ENCODE measurements around the gene XPO4. TPM values are rescaled to one million over a fixed set of nuclear protein-coding genes. Genes with fewer than 3 reads are reported as not detected.
"Not testable (repeated sequence)": the region's sequence is repeated elsewhere in the genome, so short reads cannot be mapped to it uniquely, and the experiment has no call there.

Gene XPO4
- total RNA-seq, 4 donors from 2014 or later: 17.1 to 24.9 (median 18.6) TPM

DNA sequence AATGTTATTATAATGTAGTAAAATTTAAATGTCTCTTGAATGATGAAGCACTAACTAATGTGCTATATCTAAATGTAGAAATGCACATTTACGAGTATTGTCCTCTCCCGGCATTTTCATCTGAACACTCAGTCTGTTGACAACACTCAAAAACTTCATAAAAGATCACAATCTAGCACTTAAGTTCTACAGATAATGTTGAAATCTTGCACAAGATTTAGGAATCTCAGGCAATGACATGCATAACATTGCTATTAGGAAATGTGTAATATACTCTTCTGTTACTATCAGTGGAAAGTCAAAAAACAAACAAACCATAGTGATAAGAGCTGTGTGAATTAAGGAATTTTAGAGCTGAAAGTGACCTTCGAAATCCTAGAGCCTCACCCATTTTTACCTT lies 37.5 kb upstream of the XPO4 start:
- no peak overlapping the region for H3K27ac ChIP-seq
- WGBS, 2 donors (ENCODE audit: low coverage in 1 of 2): 60 to 80% methylated on average over 3 of the region's 3 CpGs
- H3K27me3 ChIP-seq: peaks cover 9% of the 10 kb centered on the region
- ATAC-seq: no peak
- no peaks in the 10 kb centered on the region for H3K36me3 ChIP-seq
- H3K4me1 ChIP-seq: peaks cover 0 to 10% (median 0%) of the 10 kb centered on the region in 3 donors
- TF ChIP-seq CTCF (IDR thresholded peaks at IDR 0.05) (no peak), EP300 (IDR thresholded peaks at IDR 0.05) (no peak), POLR2A (IDR thresholded peaks at IDR 0.05) (no peak), POLR2AphosphoS5 (IDR thresholded peaks at IDR 0.05) (no peak)
- H3K4me3 ChIP-seq: no peak overlapping the region
- no peaks in the 10 kb centered on the region for H3K9me3 ChIP-seq

GRCh38 chr13:20939662-20940061 lies 37.1 kb upstream of the XPO4 start:
- peak overlapping the region in 1 of 4 donors; percentile 18 for H3K27ac ChIP-seq
- H3K9me3 ChIP-seq: no peaks in the 10 kb centered on the region
- ATAC-seq: no peak
- no peak overlapping the region for H3K4me3 ChIP-seq
- H3K27me3 ChIP-seq: peaks cover 9% of the 10 kb centered on the region
- 46% methylated on average over 3 of the region's 4 CpGs; no CpG with 5 or more reads in 1 of the 2 donors for WGBS, 2 donors (ENCODE audit: low coverage in 1 of 2)
- TF ChIP-seq EP300 (IDR thresholded peaks at IDR 0.05) (no peak), POLR2A (IDR thresholded peaks at IDR 0.05) (no peak), POLR2AphosphoS5 (IDR thresholded peaks at IDR 0.05) (no peak), CTCF (IDR thresholded peaks at IDR 0.05) (no peak)
- peaks cover 0 to 10% (median 0%) of the 10 kb centered on the region in 3 donors for H3K4me1 ChIP-seq
- no peaks in the 10 kb centered on the region for H3K36me3 ChIP-seq

DNA sequence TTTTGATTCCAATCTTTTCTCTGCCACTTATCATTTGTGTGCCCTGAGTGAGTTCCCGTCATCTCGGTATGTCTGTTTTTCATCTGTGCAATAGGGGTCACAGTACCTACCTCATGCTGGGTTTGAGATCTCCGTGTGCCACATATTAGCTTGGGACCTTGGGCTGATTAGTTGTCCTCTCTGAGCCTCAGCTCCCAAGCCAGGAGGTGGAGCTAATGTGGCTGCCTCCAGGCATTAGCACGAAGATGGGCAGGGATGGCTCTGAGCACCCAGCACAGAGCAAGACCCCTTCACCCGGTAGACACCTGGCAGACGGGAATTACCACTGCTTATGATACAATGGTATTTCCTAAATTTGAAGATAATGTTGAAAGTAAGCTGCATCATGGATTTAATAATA lies 35.8 kb upstream of the XPO4 start:
- no peaks in the 10 kb centered on the region for H3K9me3 ChIP-seq
- ATAC-seq: no peak
- WGBS, 2 donors (ENCODE audit: low coverage in 1 of 2): 82 to 94% methylated on average over 3 to 4 of the region's 6 CpGs
- H3K27ac ChIP-seq: no peak overlapping the region
- H3K4me1 ChIP-seq: peaks cover 0 to 5% (median 0%) of the 10 kb centered on the region in 3 donors
- H3K4me3 ChIP-seq: no peak overlapping the region
- no peak for TF ChIP-seq POLR2A (IDR thresholded peaks at IDR 0.05)
- no peak for TF ChIP-seq POLR2AphosphoS5 (IDR thresholded peaks at IDR 0.05)
- no peak for TF ChIP-seq EP300 (IDR thresholded peaks at IDR 0.05)
- TF ChIP-seq CTCF (IDR thresholded peaks at IDR 0.05): no peak
- H3K27me3 ChIP-seq: peaks cover 9% of the 10 kb centered on the region
- no peaks in the 10 kb centered on the region for H3K36me3 ChIP-seq

- Histone ChIP-seq H3K4me1 (no peaks in the 10 kb centered on the region), H3K36me3 (no peaks in the 10 kb centered on the region), H3K9me3 (no peaks in the 10 kb centered on the region), H3K27ac (no peak overlapping the region), H3K4me3 (no peak overlapping the region), H3K27me3 (no peaks in the 10 kb centered on the region)
- TF ChIP-seq CTCF (IDR thresholded peaks at IDR 0.05) (no peak), POLR2AphosphoS5 (IDR thresholded peaks at IDR 0.05) (no peak)
- WGBS, 2 donors (ENCODE audit: low coverage in 1 of 2): 41 to 44% methylated on average over 2 of the region's 4 CpGs
- no peak for ATAC-seq
Measured at GRCh38 chr13:20927596-20928257, 25.2 kb upstream of the XPO4 start.

- not testable (repeated sequence) for H3K27ac ChIP-seq, H3K4me1 ChIP-seq, ATAC-seq, H3K4me3 ChIP-seq, H3K9me3 ChIP-seq, H3K36me3 ChIP-seq, H3K27me3 ChIP-seq
- WGBS, 2 donors (ENCODE audit: low coverage in 1 of 2): 58% methylated on average over 13 of the region's 13 CpGs; no CpG with 5 or more reads in 1 of the 2 donors
Measured at GRCh38 chr13:20925395-20925790, 22.8 kb upstream of the XPO4 start.

Data from gastroesophageal sphincter (tissue), 4 donors.